Activated T-helper 17 cell treated with anti-CD3 and anti-CD28 coated beads, Interleukin-2, amount 50 U/mL, for 72 hours (primary cell): ENCODE results near the gene NCBP1. TPM values are rescaled to one million over a fixed set of nuclear protein-coding genes. Genes with fewer than 3 reads are reported as not detected.
"Not testable (repeated sequence)": the region's sequence is repeated elsewhere in the genome, so short reads cannot be mapped to it uniquely, and the experiment has no call there.

Experiments
- ATAC-seq: fragments of 150-1000 bp; cut with Tn5 transposase; replicated peaks from 2 replicates; pipeline ENCODE4 v1.10.0; 2021; ENCODE audit warnings: mild to moderate bottlenecking, moderate library complexity
- H3K27ac Mint-ChIP-seq: one replicate; pipeline ENCODE4 v1.8.0; 2022; ENCODE audit warnings: mixed read lengths
- H3K27me3 Mint-ChIP-seq: one replicate; pipeline ENCODE4 v1.8.0; 2022; ENCODE audit warnings: mixed read lengths
- H3K36me3 Mint-ChIP-seq: one replicate; pipeline ENCODE4 v1.8.0; 2022; ENCODE audit warnings: low read depth, mild to moderate bottlenecking, mixed read lengths
- H3K4me1 Mint-ChIP-seq: one replicate; pipeline ENCODE4 v1.8.0; 2022; ENCODE audit warnings: mixed read lengths
- H3K4me3 Mint-ChIP-seq: one replicate; pipeline ENCODE4 v1.8.0; 2022; ENCODE audit warnings: mild to moderate bottlenecking, mixed read lengths
- H3K9me3 Mint-ChIP-seq: one replicate; pipeline ENCODE4 v1.8.0; 2022; ENCODE audit warnings: mixed read lengths
- total RNA-seq, 2 donors: library from RNA; stranded (reverse); gene quantifications; one replicate each; pipeline ENCODE4 v1.2.3, GENCODE V29; 2022

NCBP1 gene
- total RNA-seq, 2 donors from 2014 or later: 33.5 to 47.7 TPM

- H3K27me3 Mint-ChIP-seq: no peaks in the 10 kb centered on the region
- ATAC-seq: no peak
These were observed 31.2 kb upstream of the NCBP1 start for GRCh38 chr9:97602430-97602829.

GRCh38 chr9:97604901-97605645 lies 28.5 kb upstream of the NCBP1 start:
- Mint-ChIP-seq H3K4me3 (no peak overlapping the region), H3K27me3 (no peaks in the 10 kb centered on the region), H3K9me3 (no peaks in the 10 kb centered on the region), H3K27ac (no peak overlapping the region), H3K4me1 (no peaks in the 10 kb centered on the region), H3K36me3 (peaks cover 70% of the 10 kb centered on the region)
- no peak for ATAC-seq

More at GRCh38 chr9:97602430-97602829, 31.2 kb upstream of the NCBP1 start:
- Mint-ChIP-seq H3K36me3 (peaks cover 68% of the 10 kb centered on the region), H3K4me1 (peaks cover 9% of the 10 kb centered on the region), H3K9me3 (no peaks in the 10 kb centered on the region), H3K27ac (no peak overlapping the region), H3K4me3 (no peak overlapping the region)

GRCh38 chr9:97615439-97616072 lies 18.1 kb upstream of the NCBP1 start:
- Mint-ChIP-seq H3K27me3 (no peaks in the 10 kb centered on the region), H3K36me3 (peaks cover 57% of the 10 kb centered on the region), H3K4me3 (no peak overlapping the region), H3K4me1 (peaks cover 19% of the 10 kb centered on the region), H3K9me3 (no peaks in the 10 kb centered on the region), H3K27ac (no peak overlapping the region)
- peak; percentile 38 for ATAC-seq

GRCh38 chr9:97617939-97618416 lies 15.6 kb upstream of the NCBP1 start:
- Mint-ChIP-seq H3K36me3 (peaks cover 50% of the 10 kb centered on the region), H3K4me1 (peaks cover 19% of the 10 kb centered on the region), H3K27ac (peak overlapping the region; percentile 58), H3K27me3 (no peaks in the 10 kb centered on the region), H3K4me3 (no peak overlapping the region), H3K9me3 (no peaks in the 10 kb centered on the region)
- peak; percentile 90 for ATAC-seq

- Mint-ChIP-seq H3K4me1 (peaks cover 19% of the 10 kb centered on the region), H3K36me3 (peaks cover 68% of the 10 kb centered on the region)
- not testable (repeated sequence) for H3K4me3 Mint-ChIP-seq, H3K27ac Mint-ChIP-seq, ATAC-seq, H3K9me3 Mint-ChIP-seq, H3K27me3 Mint-ChIP-seq
These were observed 13.6 kb upstream of the NCBP1 start for GRCh38 chr9:97620063-97620462.

GRCh38 chr9:97622483-97622882 lies 11.1 kb upstream of the NCBP1 start:
- Mint-ChIP-seq H3K36me3 (peaks cover 65% of the 10 kb centered on the region), H3K4me1 (peaks cover 13% of the 10 kb centered on the region)
- H3K9me3 Mint-ChIP-seq, ATAC-seq, H3K27me3 Mint-ChIP-seq, H3K27ac Mint-ChIP-seq, H3K4me3 Mint-ChIP-seq: not testable (repeated sequence)

GRCh38 chr9:97623946-97624345 lies 9.7 kb upstream of the NCBP1 start:
- ATAC-seq: no peak
- Mint-ChIP-seq H3K9me3 (no peaks in the 10 kb centered on the region), H3K36me3 (peaks cover 56% of the 10 kb centered on the region), H3K4me3 (no peak overlapping the region), H3K27ac (no peak overlapping the region), H3K4me1 (no peaks in the 10 kb centered on the region), H3K27me3 (no peaks in the 10 kb centered on the region)

- no peak overlapping the region for H3K4me3 Mint-ChIP-seq
- H3K27ac Mint-ChIP-seq: no peak overlapping the region
- no peaks in the 10 kb centered on the region for H3K4me1 Mint-ChIP-seq
- no peaks in the 10 kb centered on the region for H3K9me3 Mint-ChIP-seq
- ATAC-seq: no peak
- peaks cover 55% of the 10 kb centered on the region for H3K36me3 Mint-ChIP-seq
- H3K27me3 Mint-ChIP-seq: no peaks in the 10 kb centered on the region
These were observed 8.0 kb upstream of the NCBP1 start for GRCh38 chr9:97625620-97626019.

- Mint-ChIP-seq H3K27me3 (no peaks in the 10 kb centered on the region), H3K27ac (no peak overlapping the region), H3K9me3 (no peaks in the 10 kb centered on the region), H3K4me1 (no peaks in the 10 kb centered on the region), H3K4me3 (no peak overlapping the region), H3K36me3 (peaks cover 49% of the 10 kb centered on the region)
- no peak for ATAC-seq
These were observed 6.0 kb upstream of the NCBP1 start for GRCh38 chr9:97627624-97628023.

GRCh38 chr9:97628668-97629067 lies 5.0 kb upstream of the NCBP1 start:
- Mint-ChIP-seq H3K9me3 (no peaks in the 10 kb centered on the region), H3K36me3 (peaks cover 49% of the 10 kb centered on the region), H3K4me1 (no peaks in the 10 kb centered on the region), H3K27me3 (no peaks in the 10 kb centered on the region), H3K4me3 (no peak overlapping the region), H3K27ac (no peak overlapping the region)
- no peak for ATAC-seq

- Mint-ChIP-seq H3K27ac (no peak overlapping the region), H3K4me3 (no peak overlapping the region), H3K36me3 (peaks cover 48% of the 10 kb centered on the region), H3K27me3 (no peaks in the 10 kb centered on the region), H3K4me1 (no peaks in the 10 kb centered on the region), H3K9me3 (no peaks in the 10 kb centered on the region)
- ATAC-seq: no peak
These were observed 4.5 kb upstream of the NCBP1 start for GRCh38 chr9:97629156-97629555.

- H3K4me1 Mint-ChIP-seq: peaks cover 6% of the 10 kb centered on the region
- no peaks in the 10 kb centered on the region for H3K9me3 Mint-ChIP-seq
- H3K4me3 Mint-ChIP-seq: no peak overlapping the region
These were observed 3.0 kb upstream of the NCBP1 start for GRCh38 chr9:97630591-97630990.

GRCh38 chr9:97632248-97632984 lies 1.2 kb upstream of the NCBP1 start:
- Mint-ChIP-seq H3K9me3 (no peaks in the 10 kb centered on the region), H3K36me3 (peaks cover 45% of the 10 kb centered on the region), H3K4me3 (peak overlapping the region; percentile 92), H3K27me3 (no peaks in the 10 kb centered on the region), H3K27ac (peak overlapping the region; percentile 98), H3K4me1 (peaks cover 16% of the 10 kb centered on the region)
- ATAC-seq: peak; percentile 11

More at GRCh38 chr9:97630591-97630990, 3.0 kb upstream of the NCBP1 start:
- H3K36me3 Mint-ChIP-seq: peaks cover 48% of the 10 kb centered on the region
- H3K27ac Mint-ChIP-seq: no peak overlapping the region
- H3K27me3 Mint-ChIP-seq: no peaks in the 10 kb centered on the region
- no peak for ATAC-seq

- Mint-ChIP-seq H3K36me3 (peaks cover 47% of the 10 kb centered on the region), H3K27me3 (no peaks in the 10 kb centered on the region), H3K27ac (peak overlapping the region; percentile 98), H3K9me3 (no peaks in the 10 kb centered on the region), H3K4me3 (peak overlapping the region; percentile 92), H3K4me1 (peaks cover 27% of the 10 kb centered on the region)
- no peak for ATAC-seq
These were observed 354 bp downstream of the NCBP1 start for GRCh38 chr9:97633859-97634490.
